Retina (tissue), 1 donor: Measurements from ENCODE around the gene CEP131.
"Not testable (repeated sequence)": the region's sequence is repeated elsewhere in the genome, so short reads cannot be mapped to it uniquely, and the experiment has no call there.

Source experiments
- DNase-seq: peaks from one replicate; pipeline ENCODE4 v3.0.0-alpha.2; 2016

The CEP131 gene

DNA sequence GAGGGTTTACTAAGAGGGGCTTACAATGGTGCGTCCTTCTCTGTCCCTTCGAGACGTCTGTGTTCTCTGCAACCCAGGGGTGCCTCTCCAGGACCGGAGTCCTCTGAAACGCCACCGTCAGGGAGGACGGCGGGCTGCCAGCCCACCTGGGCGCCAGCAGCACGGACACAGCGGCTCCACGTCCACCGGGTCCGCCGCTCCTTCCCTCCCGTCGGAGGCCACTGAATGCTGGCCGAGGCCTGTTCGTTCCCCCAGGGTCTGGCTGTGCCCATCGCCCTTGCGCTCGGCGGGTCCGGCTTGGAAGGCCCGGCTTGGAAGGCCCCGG lies 15.7 kb upstream of the CEP131 start:
- no peak for DNase-seq

DNA sequence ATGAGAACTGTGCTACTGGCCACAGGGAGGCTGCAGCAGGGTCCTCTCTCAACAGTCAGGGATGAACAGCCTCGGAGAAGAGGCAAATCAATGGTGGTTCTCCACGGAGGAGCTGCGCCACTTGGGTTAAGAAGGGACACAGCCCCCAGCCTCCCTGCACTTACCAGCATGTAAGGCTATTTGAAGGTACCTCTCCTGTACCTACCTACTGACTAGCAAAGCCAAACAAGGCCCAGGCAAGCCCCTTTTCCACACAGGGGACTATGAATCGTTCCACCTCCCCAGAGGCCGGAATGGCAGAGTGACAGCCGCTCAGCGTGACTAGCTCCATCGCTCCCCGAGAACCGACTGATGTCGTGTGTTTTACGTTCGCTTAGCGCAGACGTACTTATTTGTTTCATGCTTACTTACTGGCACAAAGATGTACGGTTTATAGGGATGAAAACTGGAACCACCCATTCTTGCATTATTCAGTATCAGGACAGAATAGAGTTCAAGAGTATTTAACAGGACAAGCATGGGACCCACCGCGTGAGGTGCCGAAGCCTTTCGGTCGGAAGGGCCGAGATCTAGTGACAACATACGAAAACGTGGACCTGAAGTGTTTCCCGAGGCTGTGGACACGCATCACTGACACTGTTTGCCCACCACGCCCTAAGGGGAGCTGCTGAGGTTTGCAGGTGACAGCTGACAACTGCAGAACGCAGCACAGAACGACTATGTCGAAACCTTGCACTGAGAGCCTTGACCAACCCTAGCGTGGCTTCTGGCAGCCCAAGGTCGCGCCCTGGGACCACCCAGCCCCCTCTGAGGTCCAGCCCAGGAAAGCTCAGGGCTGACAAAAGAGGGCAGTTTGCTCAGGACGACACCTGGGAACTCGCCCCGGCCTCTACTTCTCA lies 15.1 kb upstream of the CEP131 start:
- DNase-seq: no peak

DNA sequence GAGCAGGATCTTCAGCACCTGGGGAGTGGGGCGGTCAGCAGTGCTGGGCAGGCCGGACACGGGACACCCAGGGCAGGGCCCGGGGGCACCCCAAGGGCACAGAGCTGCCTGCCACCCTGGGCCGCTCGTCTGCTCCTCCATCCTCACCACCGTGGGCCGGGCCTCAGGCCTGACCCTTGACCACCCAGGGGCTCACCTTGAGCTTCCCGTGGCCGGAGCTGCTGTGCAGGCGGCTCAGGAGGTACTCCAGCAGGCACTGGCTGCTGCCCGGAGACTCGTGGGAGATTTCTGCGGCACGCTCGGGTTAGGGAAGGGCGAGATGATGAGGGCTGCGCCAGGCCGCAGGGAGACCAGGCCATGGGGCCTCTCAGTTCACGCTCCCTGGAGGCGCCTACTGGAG lies 14.0 kb upstream of the CEP131 start:
- DNase-seq: no peak

DNA sequence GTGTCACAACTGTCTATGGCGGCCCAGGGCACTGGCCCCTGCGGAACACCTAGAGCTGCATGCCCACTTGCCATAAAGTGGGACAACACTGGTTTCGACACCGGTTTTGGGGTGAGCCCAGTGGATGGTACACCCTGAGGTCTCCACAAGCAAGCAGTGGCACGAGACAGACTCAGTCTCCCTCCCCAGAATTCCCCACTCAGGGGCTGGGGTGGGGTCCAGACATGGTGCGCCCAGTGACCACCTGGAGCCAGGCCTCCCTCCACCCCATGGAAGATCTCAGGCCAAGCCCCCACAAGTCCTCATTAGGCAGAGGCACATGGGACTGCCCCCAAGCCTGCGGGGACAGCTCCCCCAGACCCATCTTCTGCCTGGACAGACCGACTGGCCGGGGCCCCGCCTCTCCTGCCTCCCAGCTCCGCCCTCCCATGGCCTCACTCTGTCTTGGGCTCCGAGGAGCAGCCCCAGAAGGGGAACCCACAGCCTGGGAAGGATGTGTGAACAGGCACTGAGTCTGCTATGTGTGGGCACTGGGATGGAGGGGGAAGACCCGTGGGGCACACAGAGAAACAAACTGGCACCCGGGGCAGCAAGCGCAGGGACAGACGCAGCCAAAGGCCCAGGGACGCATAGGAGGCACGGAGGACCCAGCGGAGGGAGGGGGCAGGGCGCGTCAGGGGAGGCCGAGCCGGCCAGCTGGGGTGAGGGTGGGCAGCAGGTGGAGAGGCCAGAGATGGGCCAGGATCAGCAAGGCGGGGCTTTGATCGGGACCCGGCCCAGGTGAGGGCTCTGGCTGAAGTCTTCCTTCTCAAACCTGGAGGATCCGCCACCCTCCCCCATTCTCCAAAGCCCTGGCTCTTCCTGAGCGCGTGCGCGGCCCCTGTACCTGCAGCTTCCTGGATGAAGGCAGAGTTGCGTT lies 13.3 kb upstream of the CEP131 start:
- no peak for DNase-seq

DNA sequence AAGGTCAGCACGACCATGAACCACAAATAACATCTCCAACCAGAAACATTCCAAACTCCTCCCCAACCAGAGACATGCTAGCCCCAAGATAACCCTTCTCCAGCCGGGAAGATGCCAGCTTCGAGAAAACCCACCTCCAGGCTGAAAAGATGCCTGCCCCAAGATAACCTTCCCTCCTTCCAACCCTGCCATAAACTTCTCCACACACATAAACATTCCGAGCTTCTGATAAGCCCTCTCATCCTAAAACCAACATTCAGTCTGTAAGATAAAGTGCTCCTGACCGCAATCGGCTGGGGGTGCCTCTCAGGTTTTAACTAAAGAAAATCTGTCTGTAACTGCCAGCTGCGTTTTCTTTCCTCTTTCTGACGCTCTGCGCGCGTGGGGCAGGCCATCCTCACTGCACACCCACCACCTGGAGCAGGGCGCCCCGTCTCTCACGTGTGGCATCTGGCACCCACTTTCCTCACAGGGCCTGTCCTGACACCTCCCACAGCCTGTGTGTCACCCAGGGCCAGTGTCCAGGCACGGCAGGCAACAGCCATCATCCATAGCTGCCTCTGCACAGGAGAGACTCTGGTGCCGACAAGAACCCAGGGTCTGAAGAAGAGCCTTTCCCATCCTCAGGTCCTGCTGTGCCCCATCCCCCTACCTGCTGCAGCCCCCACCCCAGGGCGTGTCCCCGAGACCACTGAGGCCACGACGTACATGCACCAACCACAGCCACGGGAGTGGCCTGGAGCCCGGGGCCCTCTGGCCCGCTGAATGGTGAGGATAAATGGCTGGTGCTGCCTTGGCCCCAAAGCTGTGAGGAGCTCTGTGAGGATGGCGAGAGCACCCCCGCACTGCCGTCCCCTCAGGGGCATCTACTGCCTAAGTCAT lies 12.4 kb upstream of the CEP131 start:
- DNase-seq: no peak

DNA sequence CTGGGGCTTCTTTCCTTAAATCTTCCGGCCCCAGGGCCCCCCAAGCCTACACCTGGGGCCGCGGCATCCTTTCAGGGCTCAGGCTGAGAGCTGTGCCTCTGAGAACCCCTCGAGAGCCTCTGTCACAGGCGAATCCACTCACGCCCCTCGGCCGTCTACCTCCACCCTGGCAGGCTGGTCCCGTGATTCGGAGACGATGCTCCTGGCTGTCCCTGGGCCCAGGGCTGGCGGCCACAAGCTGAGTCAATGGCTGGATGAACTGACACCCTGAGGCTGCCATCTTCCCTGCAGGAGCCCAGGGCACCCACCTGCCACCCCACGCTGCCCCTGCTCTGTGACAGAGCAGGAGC lies 11.7 kb upstream of the CEP131 start:
- no peak for DNase-seq

DNA sequence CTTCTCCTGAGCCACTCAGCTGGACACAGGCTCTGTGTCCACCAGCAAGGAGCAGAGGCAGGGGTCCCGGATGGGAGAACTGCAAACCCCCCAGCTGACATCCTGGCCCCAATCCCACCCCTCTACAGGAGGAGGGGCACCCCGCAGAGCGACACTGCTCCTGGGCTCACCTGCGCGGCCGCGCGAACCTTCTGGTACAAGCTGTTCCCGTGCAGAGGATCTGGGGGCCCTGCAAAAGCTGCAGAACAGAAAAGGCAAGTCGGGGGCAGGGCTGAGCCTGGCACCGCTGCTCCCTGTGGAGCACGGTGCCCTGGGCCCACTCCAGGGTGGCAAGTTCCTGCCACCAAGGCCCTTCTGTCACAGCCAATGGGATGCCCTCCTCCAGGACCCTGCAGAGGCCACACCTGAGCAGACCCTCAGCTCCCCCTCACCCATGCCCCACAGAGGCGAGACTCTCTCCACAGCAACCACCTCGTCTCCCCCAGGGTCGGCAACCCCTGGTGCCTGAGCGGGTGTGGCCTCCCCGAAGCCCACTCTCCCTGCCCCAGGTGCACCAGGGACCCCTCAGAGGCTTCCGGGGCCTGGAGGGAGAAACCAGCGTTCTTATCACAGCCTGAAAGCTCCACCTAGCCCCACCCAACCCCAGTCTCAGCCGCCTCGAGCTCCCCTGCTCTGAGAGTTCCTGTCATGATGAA lies 11.2 kb upstream of the CEP131 start:
- no peak for DNase-seq

DNA sequence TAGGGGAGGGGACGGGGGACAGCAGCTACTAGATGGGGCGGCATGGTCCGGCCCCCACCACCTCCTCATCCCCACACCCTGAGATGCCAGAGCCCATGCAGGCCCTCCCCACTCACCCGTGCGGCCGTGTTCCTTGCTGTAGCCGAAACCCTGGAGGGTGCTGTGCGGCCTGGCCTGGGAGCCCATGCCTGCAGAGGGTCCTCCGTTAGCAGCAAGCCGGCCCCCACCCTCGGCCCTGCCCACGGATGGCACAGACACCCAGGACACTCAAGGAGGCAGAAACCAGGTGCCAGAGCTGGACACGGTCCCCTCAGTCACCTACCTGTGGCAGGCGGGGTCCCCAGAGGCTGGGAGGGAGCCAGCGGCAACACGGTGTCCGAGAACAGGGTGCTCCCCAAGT lies 10.6 kb upstream of the CEP131 start:
- DNase-seq: no peak

DNA sequence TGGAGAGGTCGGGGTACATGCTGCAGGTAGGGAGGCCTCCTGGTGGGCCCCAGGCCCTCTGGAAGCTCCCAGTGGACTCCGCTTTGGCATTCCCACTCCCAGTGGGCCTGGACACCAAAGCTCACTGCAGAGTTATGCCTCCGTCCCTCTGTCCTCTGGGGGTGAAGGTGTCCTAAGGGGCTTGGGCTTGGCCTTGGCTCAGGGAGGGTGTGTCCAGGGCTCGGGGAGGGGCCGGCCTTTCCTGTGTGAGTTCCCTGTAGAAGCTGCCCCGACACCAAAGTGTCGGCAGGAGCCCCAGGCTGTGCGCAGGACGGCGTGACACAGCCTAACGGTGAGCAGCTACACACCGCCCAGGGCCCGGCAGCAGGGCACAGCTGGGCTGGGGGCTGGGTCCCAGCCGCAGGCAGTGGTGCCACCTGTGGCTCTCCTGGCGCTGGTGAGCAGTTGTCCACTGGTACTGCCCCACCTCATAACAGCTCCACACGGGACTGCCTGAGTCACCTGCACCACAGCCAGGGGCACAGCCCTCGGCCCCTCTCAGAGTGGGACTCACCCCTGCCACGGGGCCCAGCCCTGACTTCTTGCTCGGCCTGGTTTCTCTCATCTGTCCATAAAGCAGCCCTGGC lies 10.0 kb upstream of the CEP131 start:
- DNase-seq: no peak

DNA sequence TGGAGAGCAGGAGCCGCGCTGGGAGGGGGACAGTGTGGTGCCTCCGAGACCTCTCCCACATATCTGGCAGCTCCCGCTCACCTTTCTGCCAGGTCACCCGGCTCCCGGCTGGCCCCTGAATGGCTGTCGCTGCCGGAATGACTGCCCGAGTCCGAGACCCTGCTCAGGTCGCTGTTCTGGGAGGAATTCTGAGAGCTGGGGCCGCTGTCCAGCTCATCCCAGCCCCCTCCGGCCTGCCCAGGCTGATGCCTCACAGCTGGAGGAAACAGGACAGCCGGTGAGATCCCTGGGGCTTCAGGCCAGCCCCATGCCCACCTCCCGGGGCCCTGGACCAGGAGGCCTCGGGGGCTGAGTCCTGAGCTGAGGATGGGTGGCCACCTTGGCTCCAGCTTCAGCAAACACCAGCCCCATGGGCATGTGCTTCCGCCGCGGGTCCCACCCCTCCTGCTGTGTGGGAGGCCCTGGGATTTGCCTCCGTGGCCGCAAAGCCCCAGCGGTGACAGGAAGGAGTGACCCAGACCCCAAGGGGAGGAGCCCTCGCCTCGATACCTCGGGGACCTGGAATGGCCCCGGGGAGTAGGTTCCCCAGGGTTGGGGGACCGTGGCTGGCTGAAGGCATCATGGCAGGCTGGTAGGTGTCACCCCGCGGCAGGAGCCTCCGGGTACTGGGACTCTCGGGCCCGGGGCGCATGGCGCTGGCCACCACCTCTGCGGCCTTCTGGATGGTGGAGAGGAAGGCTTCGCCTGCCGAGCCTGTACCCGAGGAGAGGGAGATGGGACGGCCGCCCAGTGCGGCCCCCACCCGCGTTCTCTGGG lies 9.2 kb upstream of the CEP131 start:
- DNase-seq: no peak

DNA sequence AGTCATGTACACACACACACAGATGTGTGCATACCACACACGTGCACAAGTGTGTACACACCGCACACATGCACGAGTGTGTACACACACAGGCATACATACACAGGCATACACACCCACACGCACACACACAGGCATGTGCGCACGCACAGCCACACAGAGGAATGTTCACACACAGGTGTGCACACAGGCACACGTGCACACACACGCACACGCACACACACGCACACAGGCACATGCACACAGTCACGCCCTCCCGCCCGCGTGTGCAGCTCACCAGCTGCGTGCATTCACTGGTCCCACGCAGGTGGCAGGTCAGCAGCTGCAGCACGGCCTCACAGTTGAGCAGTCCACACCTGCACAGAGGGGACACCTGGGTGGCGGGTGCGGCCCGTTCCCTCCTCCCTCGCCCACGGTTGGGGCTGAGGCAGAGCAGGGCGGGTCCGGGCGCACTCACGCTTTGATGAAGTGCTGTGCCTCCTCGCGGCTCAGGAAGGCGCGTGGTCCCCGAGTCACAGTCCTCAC lies 8.4 kb upstream of the CEP131 start:
- DNase-seq: no peak

DNA sequence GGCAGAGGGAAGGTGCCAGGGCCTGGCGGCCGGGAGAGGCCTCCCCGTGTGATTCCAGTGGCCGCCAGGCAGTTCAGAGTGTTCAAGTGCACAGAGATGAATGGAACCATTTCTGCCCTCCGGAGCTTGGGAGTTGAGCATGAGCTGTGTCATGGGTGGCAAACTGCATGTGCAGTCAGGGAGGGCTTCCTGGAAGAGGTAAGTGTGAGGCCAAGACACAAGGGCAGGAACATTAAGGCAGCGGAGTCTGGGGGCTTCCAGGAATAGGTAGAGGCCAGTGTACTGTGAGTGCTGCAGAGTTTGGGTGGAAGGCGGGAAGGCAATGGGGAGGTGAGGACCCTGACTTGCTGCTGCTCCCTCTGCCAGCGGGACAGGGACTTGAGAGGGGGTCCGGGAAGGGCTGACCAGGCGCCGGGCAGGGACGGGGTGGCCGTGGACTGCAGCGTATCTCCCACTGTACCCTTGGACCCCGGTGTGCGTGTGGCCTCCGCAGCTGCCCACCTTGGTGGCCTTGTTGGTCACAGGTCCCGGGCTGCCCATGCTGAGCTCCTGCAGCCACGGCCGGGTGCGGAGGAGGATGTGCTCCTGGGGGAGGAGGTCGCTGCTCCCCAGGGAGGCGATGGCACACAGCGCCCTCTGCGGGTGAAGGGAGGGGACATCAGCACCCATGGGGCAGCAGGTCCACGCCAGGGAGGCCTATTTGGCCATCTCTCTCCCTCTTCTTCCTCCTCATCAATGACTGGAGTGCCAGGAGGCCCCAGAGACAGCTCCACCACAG lies 7.5 kb upstream of the CEP131 start:
- DNase-seq: no peak

DNA sequence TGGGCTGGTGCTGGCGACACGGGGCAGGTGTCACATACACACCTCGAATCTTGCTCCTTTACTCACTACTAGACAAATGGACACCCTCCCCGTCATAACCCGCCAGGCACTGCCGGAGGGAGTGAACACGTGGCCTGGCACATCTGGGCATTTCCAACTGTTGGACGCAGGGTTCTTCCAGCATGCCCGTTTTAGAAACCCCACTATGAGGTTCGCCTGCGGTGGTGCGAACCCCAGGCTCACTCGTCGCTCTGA lies 6.8 kb upstream of the CEP131 start:
- no peak for DNase-seq

DNA sequence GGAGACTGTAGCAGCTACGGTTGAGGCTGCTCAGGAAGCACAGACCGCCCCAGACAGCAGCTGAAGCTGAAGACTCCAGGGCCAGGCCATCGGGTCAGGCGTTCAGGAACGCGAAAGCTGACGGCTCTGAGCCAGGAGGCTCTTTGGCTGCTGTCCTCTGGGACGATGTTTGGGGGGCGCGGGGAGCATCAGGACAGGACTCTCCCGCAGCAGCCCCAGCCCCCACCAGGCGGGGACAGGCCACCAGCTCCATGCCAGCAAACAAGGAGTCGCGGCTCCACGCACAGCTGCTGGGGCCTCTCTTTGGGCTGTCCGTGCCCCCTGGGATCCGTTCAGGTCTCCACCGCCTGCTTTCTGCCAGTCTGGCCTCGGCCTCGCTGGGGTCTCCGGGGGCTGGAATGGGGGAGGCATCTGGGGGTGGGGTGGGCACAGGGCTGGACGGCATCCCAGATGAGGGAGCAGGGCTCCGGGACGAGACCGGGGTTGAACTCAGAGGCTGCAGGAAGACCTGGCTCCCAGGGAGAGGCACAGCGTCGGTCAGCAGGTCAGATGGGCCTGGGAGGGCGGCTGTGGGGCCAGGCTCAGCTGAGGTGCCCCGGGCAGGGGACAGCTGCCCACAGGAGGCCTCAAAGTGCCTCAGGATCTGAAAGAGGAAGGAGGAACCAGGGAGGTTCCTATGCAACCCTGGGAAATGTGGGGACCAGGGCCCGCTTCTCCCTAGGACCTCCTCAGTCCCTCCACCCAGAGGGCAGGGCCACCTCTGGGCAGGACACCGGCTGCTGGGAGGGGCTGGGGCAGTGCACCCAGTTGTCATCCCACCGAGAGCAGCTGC lies 6.3 kb upstream of the CEP131 start:
- DNase-seq: no peak

DNA sequence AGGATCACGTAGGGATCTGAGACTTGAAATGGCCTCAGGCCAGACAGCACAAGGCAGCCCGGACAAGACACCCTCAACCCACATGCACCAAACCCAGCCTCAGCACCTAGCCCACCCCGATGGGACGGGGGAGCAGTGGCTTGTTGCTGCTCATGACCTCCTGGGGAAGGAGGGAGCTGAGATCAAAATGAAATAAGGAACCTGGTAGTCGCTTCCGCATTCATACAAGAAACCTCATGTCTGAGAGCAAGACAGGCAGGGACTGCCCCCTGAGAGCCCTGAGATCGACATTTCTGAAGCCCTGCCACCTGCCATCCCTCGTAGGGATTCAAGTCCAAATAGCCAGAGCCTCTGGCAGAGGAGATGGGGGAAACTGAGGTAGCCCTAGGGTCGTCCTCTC lies 5.7 kb upstream of the CEP131 start:
- no peak for DNase-seq

DNA sequence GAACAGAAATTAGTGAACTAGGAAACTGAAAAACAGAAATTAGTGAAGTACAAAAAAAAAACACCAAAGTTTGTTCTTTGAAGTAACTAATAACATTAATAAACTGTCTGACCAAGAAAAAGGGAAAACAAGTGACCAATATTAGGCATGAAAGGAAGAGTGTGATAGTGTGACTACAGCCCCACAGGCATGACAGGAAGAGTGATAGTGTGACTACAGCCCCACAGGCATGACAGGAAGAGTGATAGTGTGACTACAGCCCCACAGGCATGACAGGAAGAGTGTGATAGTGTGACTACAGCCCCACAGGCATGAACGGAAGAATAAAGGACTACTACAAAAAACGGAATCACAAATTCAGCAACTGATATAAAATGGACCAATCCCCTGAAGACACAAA lies 4.9 kb upstream of the CEP131 start:
- not testable (repeated sequence) for DNase-seq

DNA sequence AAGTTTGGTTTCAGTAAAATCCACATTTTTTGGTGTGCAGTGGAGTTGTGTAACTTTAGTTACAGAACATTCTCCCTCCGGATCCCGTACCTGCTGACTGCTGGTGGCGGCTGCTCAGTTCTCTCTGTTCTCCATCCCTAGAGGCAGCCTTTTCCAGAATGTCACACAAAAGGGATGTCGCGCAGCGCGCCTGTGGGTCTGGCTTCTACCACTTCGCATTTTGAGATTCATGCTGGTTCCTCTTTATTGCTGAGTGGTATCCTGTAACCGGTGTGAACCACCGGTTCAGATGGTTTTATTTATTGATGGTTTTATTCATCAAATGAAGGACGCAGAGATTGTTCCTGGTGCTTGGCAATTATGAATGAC lies 981 bp upstream of the CEP131 start:
- DNase-seq: no peak

DNA sequence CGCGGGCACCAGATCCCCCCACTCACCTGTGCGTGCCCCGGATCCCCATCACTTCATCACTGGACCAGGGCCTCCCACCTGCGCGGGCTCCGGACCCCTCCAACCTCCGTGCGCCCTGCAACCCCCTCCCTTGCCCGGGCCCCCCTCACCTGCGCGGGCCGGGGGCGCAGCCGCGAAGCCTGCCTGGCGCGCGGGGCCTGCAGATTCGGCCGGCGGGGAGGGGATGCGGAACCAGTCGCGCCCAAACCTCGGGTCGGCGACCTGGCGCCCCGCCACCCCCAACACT lies 202 bp downstream of the CEP131 start:
- DNase-seq: no peak

DNA sequence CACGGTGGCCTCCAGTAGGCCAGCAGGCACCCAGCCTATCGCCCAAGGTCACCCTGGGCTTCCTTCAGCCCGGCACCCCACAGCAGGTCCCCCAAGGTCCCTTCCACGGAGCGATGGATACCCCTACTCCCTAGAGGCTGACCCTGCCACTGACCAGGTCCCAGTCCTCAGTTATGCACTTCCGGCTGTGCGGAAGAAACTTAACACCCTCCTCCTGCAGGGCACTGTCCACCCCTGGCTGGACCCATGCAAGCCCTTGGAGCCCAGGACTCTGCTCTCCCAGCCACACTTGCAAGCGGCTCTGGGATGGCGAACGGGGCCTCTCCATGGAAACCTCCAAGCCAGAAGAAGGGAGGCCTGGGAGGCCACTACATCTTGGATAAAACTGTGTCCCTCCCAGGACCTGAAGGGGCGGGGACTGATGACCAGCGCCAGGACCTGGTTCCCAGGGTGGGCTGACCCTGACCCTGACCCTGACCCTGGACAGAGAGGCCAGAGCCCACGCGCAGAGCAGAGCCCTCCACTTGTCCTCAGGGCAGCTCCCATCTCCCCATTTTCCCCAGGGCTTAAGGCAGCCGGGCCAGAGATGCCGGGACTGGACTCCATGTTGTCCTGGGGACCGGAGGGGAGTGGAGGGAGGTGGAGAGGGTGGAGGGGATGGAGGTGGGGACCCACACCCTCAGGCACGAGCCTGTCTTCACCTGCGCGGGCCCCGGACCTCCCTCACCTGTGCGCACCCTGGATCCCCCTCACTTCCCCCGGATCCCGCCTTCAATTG lies 734 bp downstream of the CEP131 start:
- DNase-seq: peak; percentile 42
